Measurements from ENCODE around the gene TRMT6.

Gene TRMT6

GRCh38 chr20:5895626-5896025 lies 54.7 kb downstream of the TRMT6 start:
- DNase-seq (ENCODE audit: low spot score) = no peak

DNA sequence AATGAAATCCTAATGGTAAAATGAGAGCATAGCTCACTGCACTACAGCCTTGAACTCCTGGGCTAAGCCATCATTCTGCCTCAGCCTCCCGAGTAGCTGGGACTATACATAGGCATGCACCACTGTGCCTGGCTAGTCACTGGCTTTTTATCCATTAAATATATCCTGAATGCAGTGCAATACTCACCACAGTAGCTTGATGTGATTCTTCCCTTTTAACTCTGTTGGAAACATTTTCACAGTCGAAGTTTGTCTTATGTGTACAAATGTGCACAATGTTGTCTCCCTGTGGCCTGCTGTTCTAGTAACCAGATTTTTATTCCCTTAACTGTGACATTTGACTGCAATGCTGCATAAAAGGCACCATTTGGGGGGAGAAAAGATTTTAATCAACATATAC lies 56.7 kb downstream of the TRMT6 start:
- no peak for DNase-seq (ENCODE audit: low spot score)

GRCh38 chr20:5893052-5893451 lies 57.3 kb downstream of the TRMT6 start:
- no peak for DNase-seq (ENCODE audit: low spot score)

GRCh38 chr20:5890773-5891441 lies 59.4 kb downstream of the TRMT6 start:
- no peak for DNase-seq (ENCODE audit: low spot score)

DNA sequence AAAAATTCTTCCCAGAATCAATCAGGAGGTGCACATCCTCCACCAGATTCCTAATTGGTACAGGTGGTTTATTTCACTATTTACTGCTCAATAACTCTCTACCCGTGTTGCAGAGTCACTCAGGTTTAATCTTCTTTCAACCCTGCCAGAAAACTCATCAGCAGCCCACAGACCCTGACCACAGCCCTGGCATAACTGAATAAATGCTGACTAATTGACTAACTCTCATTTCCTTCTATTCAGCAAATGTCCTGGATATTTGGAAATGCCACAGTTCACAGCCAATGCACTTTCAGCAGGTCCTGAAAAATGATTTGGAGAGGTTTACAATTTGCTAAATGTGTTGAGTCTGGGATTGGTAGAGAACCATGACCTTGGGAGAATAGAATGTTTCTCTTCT lies 62.3 kb downstream of the TRMT6 start:
- peak; percentile 53 for DNase-seq (ENCODE audit: low spot score)

GRCh38 chr20:5887386-5887785 lies 62.9 kb downstream of the TRMT6 start:
- no peak for DNase-seq (ENCODE audit: low spot score)

Measured in kidney tubule cell (primary cell).